Measurements from ENCODE around the gene CPN1. TPM values are rescaled to one million over a fixed set of nuclear protein-coding genes. Genes with fewer than 3 reads are reported as not detected.
"Not testable (repeated sequence)": the region's sequence is repeated elsewhere in the genome, so short reads cannot be mapped to it uniquely, and the experiment has no call there.

The CPN1 gene
- total RNA-seq, 1 donor from 2014 or later: not detected

- Histone ChIP-seq H3K27me3 (ENCODE audit: control insufficient read depth, insufficient read depth, low read length) (no peaks in the 10 kb centered on the region), H3K36me3 (ENCODE audit: control insufficient read depth, insufficient read depth, low read length) (no peaks in the 10 kb centered on the region), H3K4me3 (ENCODE audit: low read depth, low read length) (no peak overlapping the region)
- no peak for TF ChIP-seq CTCF (IDR thresholded peaks at IDR 0.05; ENCODE audit: insufficient read depth, low read length, severe bottlenecking)
- peak; percentile 93 for FAIRE-seq
- DNase-seq (ENCODE audit: low read depth): no peak
Measured at GRCh38 chr10:100020142-100020885, 61.4 kb downstream of the CPN1 start.

- TF ChIP-seq CTCF (IDR thresholded peaks at IDR 0.05; ENCODE audit: insufficient read depth, low read length, severe bottlenecking): no peak
- no peak for DNase-seq (ENCODE audit: low read depth)
Measured at GRCh38 chr10:100019787-100020141, 61.9 kb downstream of the CPN1 start.

GRCh38 chr10:100014071-100014762 is 67.5 kb downstream of the CPN1 start:
- FAIRE-seq (no peak), DNase-seq (ENCODE audit: low read depth) (no peak)
- H3K27me3 ChIP-seq (ENCODE audit: control insufficient read depth, insufficient read depth, low read length): no peaks in the 10 kb centered on the region
- H3K36me3 ChIP-seq (ENCODE audit: control insufficient read depth, insufficient read depth, low read length): no peaks in the 10 kb centered on the region
- no peak overlapping the region for H3K4me3 ChIP-seq (ENCODE audit: low read depth, low read length)
- TF ChIP-seq CTCF (IDR thresholded peaks at IDR 0.05; ENCODE audit: insufficient read depth, low read length, severe bottlenecking): no peak

More at GRCh38 chr10:100019787-100020141, 61.9 kb downstream of the CPN1 start:
- H3K27me3 ChIP-seq (ENCODE audit: control insufficient read depth, insufficient read depth, low read length): no peaks in the 10 kb centered on the region
- H3K36me3 ChIP-seq (ENCODE audit: control insufficient read depth, insufficient read depth, low read length): no peaks in the 10 kb centered on the region
- FAIRE-seq: no peak
- H3K4me3 ChIP-seq (ENCODE audit: low read depth, low read length): no peak overlapping the region

- DNase-seq (ENCODE audit: low read depth) (no peak), FAIRE-seq (no peak)
Measured at GRCh38 chr10:100013621-100014020, 68.0 kb downstream of the CPN1 start.

GRCh38 chr10:100011906-100012305 is 69.8 kb downstream of the CPN1 start:
- not testable (repeated sequence) for FAIRE-seq; H3K4me3 ChIP-seq (ENCODE audit: low read depth, low read length); H3K27me3 ChIP-seq (ENCODE audit: control insufficient read depth, insufficient read depth, low read length); DNase-seq (ENCODE audit: low read depth); H3K36me3 ChIP-seq (ENCODE audit: control insufficient read depth, insufficient read depth, low read length)

More at GRCh38 chr10:100013621-100014020, 68.0 kb downstream of the CPN1 start:
- no peak for TF ChIP-seq CTCF (IDR thresholded peaks at IDR 0.05; ENCODE audit: insufficient read depth, low read length, severe bottlenecking)
- Histone ChIP-seq H3K36me3 (ENCODE audit: control insufficient read depth, insufficient read depth, low read length) (no peaks in the 10 kb centered on the region), H3K4me3 (ENCODE audit: low read depth, low read length) (no peak overlapping the region), H3K27me3 (ENCODE audit: control insufficient read depth, insufficient read depth, low read length) (no peaks in the 10 kb centered on the region)

GRCh38 chr10:100009793-100010676 is 71.6 kb downstream of the CPN1 start, which contains the start of gene DNMBP:
TSS of gene DNMBP (minus strand) at chr10:100009947. CDS start at chr10:99972124, 37,823 bp downstream.
- H3K4me3 ChIP-seq (ENCODE audit: low read depth, low read length): peak within 1 kb of the TSS; percentile 77
- no peak for FAIRE-seq
- peak; percentile 25 for TF ChIP-seq CTCF (IDR thresholded peaks at IDR 0.05; ENCODE audit: insufficient read depth, low read length, severe bottlenecking)
- no peaks in the 10 kb centered on the region for H3K36me3 ChIP-seq (ENCODE audit: control insufficient read depth, insufficient read depth, low read length)
- no peaks in the 10 kb centered on the region for H3K27me3 ChIP-seq (ENCODE audit: control insufficient read depth, insufficient read depth, low read length)
- peak; percentile 50 for DNase-seq (ENCODE audit: low read depth)
